Sciatic nerve (tissue), 2 donors: ENCODE measurements around the gene PIK3IP1. TPM values are rescaled to one million over a fixed set of nuclear protein-coding genes. Genes with fewer than 3 reads are reported as not detected.
A peak's percentile ranks its signal among the peaks of the same experiment; 100 is the strongest.
"Not testable (repeated sequence)": the region's sequence is repeated elsewhere in the genome, so short reads cannot be mapped to it uniquely, and the experiment has no call there.

Experiments
- ATAC-seq: fragments of 200-7000 bp; cut with Tn5 transposase; one replicate; pipeline ENCODE4 v1.9.1; 2020; ENCODE audit warnings: mild to moderate bottlenecking, moderate library complexity
- DNase-seq: peaks from one replicate; pipeline ENCODE4 v3.0.0-alpha.2; 2020; ENCODE audit warnings: low spot score
- intact Hi-C: fragments of 100-400 bp; cut with DNase I; formaldehyde crosslinking; loops from one replicate; pipeline ENCODE4 v1.14.2; 2022
- total RNA-seq: library from RNA; stranded (reverse); fragmentation: NEBNext Ultra II Directional; extraction: Animal tissue kit (Norgen Biotek cat#: 25700); gene quantifications from one replicate; pipeline ENCODE4 v1.2.1, GENCODE V29; 2021
- donor health status: DM: no; HTN: no; CAD: no.
- donor health status: DM: no; HTN: no; CAD: no.

The PIK3IP1 gene
- total RNA-seq, 1 donor from 2014 or later, result 58.5 TPM

DNA sequence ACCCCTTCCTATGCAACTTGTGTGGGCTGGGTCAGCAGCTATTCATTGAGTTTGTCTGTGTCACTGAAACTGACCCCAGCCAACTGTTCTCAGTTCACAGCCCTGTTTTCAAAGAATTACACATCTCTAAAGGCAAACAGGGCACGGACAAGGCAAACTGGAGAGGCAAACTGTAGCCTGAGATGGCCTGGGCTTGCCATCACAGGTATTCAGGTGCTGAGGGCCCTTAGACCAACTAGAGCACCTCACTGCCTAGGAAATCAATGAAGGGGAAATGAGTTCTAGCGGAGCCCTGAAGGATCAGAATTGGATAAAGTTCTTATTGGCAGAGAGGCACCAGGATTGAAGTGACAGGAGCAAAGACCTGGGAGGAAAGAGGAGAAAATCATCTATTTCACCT, 24.0 kb downstream of the PIK3IP1 start:
- DNase-seq, result no peak
- no peak for ATAC-seq
- intact Hi-C loops, result no loop called here

GRCh38 chr22:31263896-31264640, 28.2 kb downstream of the PIK3IP1 start:
- DNase-seq (no peak), ATAC-seq (no peak)
- intact Hi-C loops, result no loop called here

- DNase-seq, result no peak
- intact Hi-C loops, result no loop called here
- ATAC-seq, result no peak
Measured at GRCh38 chr22:31262312-31263133, 29.8 kb downstream of the PIK3IP1 start.

- intact Hi-C loops, result no loop called here
- DNase-seq (no peak), ATAC-seq (no peak)
Measured at GRCh38 chr22:31260474-31260856, 31.8 kb downstream of the PIK3IP1 start.

- ATAC-seq (no peak), DNase-seq (no peak)
- intact Hi-C loops, result no loop called here
Measured at GRCh38 chr22:31259798-31260473, 32.4 kb downstream of the PIK3IP1 start.

DNA sequence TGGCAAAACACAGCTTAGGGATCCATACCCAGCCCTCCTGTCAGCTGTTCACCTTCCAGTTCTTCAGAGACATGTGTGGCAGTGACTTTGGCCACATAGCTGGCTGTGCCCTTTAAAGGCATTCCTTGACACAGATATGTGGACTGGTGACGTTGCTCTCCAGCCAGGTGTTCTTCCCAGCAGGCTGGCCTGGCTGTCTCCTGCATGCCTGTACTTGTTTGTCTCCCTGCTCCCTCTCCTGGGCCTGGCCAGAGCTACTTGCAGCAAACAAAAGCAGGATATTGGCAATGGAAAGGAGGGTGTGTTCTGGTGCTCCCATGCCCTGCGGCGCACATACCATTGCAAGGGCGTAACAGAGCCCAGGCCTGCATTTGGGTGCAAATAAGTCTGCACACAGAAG, 38.3 kb downstream of the PIK3IP1 start:
- intact Hi-C loops, result no loop called here
- DNase-seq (no peak), ATAC-seq (peak; percentile 70)

GRCh38 chr22:31250740-31251600, 41.3 kb downstream of the PIK3IP1 start:
- intact Hi-C loops, result no loop called here
- no peak for ATAC-seq
- no peak for DNase-seq

DNA sequence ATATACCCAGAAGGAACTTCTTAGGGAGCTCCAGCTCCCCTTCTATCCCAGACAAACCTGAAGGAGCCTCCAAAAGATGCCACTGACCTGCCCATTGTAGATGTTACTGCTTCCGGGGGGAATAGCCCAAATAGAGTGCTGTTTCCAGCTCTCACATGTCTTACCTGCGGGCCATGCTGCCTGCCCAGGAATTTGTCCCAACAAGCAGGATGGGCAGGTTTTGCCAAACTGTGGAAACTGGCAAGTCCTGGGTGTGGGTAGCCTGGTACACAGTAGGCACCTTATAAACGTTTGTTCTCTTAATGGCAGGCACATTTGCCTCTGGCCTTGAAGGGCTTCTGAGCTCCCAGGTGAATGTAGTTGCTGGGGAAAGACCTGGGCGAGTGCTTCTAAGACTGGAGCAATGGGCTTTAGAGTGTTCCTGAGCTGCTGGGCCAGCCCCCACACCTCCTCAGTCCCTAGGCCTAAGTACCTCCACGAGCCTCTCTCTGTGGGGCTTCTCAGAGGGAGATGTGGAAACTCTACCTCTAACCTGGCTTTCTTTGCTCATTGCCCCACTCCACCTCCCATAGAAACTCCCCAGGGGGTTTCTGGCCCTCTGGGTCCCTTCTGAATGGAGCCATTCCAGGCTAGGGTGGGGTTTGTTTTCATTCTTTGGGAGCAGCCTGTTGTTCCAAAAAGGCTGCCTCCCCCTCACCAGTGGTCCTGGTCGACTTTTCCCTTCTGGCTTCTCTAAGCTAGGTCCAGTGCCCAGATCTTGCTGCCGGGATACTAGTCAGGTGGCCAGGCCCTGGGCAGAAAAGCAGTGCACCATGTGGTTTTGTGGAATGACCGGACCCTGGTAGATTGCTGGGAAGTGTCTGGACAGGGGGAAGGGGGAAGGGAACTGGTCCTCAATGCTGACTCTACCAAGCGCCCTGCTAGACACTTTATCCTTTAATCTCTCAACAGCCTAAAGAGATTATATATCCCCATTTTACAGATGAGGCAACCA, 43.0 kb downstream of the PIK3IP1 start:
- ATAC-seq (no peak), DNase-seq (no peak)
- intact Hi-C loops, result no loop called here

DNA sequence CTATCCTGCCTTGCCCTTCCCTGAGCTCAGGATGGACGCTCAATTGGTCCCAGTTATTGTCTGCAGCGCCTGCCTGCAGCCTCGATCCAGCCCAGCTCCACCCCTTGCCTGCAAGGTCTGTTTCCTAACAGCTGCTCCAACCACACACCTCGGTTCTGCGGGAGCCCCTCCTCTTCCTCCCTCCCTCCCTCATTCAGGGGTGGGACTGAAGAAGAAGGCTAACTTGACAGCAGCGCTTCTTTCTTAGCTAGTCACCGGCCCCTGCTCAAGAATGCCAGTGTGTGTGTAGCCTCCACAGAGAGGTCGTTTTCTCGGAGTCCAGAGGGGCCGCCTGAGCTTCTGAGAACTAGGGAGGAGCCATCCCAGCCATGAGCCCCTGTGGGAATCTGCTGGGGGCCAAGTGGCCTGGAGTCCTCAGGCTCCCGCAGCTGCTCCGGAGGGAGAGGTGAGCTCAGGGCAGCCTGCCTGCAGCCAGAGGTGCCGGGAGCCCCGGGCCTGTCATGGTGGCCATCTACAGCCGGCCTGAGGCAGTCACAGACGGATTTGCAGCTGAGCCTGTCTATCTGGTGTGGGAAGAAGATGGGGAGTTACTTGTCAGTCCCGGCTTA, 44.0 kb downstream of the PIK3IP1 start:
- ATAC-seq (peak; percentile 97), DNase-seq (peak; percentile 79)
- intact Hi-C loops, result no loop called here

- intact Hi-C loops, result no loop called here
Measured at GRCh38 chr22:31247726-31248125, 44.6 kb downstream of the PIK3IP1 start.

GRCh38 chr22:31246687-31247086, 45.6 kb downstream of the PIK3IP1 start:
- intact Hi-C loops, result no loop called here
- DNase-seq, result no peak
- ATAC-seq, result no peak

More at GRCh38 chr22:31247726-31248125, 44.6 kb downstream of the PIK3IP1 start:
- peak; percentile 29 for ATAC-seq
- DNase-seq, result no peak

DNA sequence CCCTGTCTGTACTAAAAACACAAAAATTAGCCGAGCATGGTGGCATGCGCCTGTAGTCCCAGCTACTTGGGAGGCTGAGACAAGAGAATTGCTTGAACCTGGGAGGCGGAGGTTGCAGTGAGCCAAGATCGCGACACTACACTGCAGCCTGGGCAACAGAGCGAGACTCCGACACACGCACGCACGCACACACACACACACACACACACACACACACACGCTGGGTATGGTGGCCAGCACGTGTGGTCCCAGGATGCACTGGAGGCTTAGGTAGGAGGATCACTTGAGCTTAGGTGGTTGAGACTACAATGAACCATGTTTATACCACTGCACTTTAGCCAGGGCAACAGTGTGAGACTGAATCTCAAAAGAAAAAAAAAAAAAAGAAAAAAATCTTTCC, 46.3 kb downstream of the PIK3IP1 start:
- DNase-seq, intact Hi-C loops, ATAC-seq: not testable (repeated sequence)

DNA sequence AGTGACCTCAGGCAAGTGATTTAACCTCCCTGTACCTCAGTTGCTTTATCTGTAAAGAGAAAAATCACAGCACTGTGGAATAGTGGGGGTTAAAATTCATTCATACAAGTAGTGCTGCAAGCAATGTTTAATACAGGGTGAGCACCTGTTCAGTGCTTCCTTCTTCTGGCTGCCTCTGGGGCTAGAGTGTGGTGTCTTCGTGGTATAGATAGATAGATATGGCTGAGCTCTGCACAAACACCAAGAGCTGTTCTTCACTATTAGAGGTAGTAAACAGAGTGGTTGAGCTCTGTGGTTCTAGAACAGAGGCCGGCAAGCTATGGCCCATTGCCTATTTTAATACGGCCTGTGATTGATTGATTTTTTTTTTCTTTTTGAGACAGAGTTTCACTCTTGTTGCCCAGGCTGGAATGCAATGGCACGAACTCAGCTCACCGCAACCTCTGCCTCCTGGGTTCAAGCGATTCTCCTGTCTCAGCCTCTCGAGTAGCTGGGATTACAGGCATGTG, 47.3 kb downstream of the PIK3IP1 start:
- intact Hi-C loops, result no loop called here
- DNase-seq (no peak), ATAC-seq (no peak)

DNA sequence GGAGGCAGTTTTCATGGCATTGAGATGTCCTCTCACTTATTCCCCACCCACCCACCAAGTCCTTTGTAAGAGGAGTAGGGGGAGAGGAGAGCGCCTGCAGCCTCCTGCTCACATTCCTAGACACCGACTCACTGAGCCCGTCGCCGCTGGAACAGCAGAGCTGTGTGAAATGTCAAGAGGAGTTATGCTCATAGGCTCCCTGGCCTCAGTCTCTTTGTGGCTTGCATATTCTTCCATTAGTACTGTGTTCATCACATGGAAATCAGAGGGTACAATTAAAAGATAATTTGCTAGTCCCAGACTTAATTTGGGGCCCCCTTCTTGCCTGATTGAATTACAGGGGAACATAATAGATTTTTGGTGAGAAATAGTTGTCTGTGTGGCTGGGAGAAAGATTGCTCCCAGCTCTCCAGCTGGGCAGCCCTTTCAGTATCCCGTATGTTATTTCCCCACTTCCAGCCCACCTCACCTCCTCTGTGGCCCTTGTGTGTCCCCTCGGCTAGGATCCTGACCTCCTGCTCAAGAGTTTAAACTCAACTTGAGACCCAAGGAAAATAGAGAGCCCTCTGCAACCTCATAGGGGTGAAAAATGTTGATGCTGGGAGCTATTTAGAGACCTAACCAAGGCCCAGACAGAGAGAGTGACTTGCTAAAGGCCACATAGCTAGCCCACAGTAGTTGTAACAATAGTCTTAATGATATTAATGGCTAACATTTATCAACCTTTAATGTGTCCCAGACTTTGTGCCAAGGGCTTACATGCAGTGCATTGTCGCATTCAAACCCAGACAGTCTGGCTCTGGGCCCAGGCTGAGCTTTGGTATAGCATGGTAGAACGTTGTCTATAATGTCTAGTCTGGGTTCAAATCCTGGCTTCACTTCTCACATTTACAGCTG, 48.0 kb downstream of the PIK3IP1 start:
- ATAC-seq, result no peak
- no peak for DNase-seq
- intact Hi-C loops, result no loop called here

- DNase-seq (no peak), ATAC-seq (no peak)
- intact Hi-C loops, result no loop called here
Measured at GRCh38 chr22:31243339-31244045, 48.8 kb downstream of the PIK3IP1 start.

DNA sequence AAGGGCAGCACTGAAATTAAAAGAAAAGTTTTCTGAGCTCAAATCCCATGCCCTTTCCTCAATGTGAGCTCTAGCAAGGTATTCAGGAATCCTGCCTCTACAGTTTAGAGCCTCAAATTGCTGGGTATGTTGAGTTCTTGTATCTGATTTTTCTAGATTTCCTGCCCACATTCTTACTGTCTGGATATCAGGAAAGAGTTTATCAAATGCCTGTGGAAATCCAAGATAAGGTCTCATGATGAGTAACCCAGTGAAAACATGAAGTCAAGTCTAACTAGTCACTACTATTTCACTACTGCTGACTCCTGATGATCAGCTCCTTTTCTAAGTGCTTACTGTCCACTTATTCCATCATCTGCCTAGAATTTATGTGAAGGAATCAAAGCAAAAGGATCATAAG, 50.4 kb downstream of the PIK3IP1 start:
- ATAC-seq, result no peak
- intact Hi-C loops, result no loop called here
- DNase-seq, result no peak
